GM12864 (cell line): Measurements from ENCODE around the gene ERC2.

ENCODE experiments used
- DNase-seq: peaks from one replicate; pipeline ENCODE4 v3.0.0-alpha.2; 2011; ENCODE audit warnings: low read depth
- H3K4me3 ChIP-seq: 2 replicates; pipeline ENCODE4 v1.5.1; 2011; ENCODE audit warnings: mild to moderate bottlenecking, low read depth, low read length, control low read depth
- CTCF ChIP-seq: IDR thresholded peaks from 2 replicates; pipeline ENCODE4 v1.5.1; 2011; ENCODE audit warnings: low read depth, mild to moderate bottlenecking, moderate library complexity, low read length, control low read depth, inconsistent platforms; ENCODE audit errors: missing control alignments

Gene ERC2

DNA sequence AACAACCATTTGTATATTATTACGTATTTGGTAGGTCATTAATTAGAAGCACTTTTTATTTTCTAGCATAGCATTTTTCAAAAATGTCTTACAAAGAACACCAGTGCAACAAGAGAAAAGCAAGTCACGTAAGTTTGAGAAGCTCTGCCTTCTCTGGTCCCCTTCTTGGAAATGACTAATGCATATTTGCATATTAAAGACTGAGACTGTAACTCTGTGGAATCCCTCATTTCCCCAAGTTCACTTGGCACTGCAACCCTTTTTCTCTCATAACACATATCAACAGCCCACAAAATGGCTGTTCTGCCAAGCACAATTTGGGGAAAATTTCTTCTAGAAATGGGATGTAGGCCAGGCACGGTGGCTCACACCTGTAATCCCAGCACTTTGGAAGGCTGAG lies 176.3 kb downstream of the ERC2 start:
- H3K4me3 ChIP-seq: no peak overlapping the region
- TF ChIP-seq CTCF: no peak
- DNase-seq: no peak

GRCh38 chr3:56291244-56291680 lies 177.0 kb downstream of the ERC2 start:
- no peak overlapping the region for H3K4me3 ChIP-seq
- no peak for TF ChIP-seq CTCF
- no peak for DNase-seq

GRCh38 chr3:56290374-56290773 lies 177.9 kb downstream of the ERC2 start:
- DNase-seq: no peak
- H3K4me3 ChIP-seq: no peak overlapping the region
- no peak for TF ChIP-seq CTCF

GRCh38 chr3:56288258-56288657 lies 180.0 kb downstream of the ERC2 start:
- DNase-seq: no peak
- H3K4me3 ChIP-seq: no peak overlapping the region
- TF ChIP-seq CTCF: no peak

- no peak for DNase-seq
- H3K4me3 ChIP-seq: no peak overlapping the region
- no peak for TF ChIP-seq CTCF
Observed at GRCh38 chr3:56282341-56282740, 185.9 kb downstream of the ERC2 start.

GRCh38 chr3:56277236-56277635 lies 191.0 kb downstream of the ERC2 start:
- no peak for TF ChIP-seq CTCF

DNA sequence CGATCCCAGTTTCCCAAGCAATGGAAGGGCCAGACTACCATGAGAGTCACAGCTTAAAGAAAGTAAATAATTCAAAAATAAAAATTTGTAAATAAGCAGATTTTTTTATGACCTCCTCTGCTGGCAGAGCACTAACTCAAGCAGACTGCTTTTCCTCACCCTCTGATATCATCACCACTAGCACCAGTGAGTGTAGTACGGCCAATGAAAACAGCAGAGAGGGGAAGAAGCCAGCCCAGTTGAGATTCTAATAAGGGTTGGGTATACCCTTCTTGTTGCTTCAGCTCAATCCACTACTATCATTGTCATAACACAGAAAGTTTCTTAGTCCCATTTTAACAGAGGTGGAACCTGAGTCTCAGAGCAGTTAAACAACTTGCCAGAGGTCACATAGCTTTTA lies 193.1 kb downstream of the ERC2 start:
- no peak for TF ChIP-seq CTCF
- no peak overlapping the region for H3K4me3 ChIP-seq
- no peak for DNase-seq

More at GRCh38 chr3:56277236-56277635, 191.0 kb downstream of the ERC2 start:
- H3K4me3 ChIP-seq: no peak overlapping the region
- no peak for DNase-seq
